Measurements from ENCODE around the gene ADGRV1. TPM values are rescaled to one million over a fixed set of nuclear protein-coding genes. Genes with fewer than 3 reads are reported as not detected.

ADGRV1 gene
- total and polyA plus RNA-seq, 2 donors (not counting 3 experiments of a cell fraction or from before 2014, with no cell fraction given), result 0.11 to 0.55 TPM

- no TSS peak for BruUV-seq (replicated peaks)
- Histone ChIP-seq H3K79me2 (ENCODE audit: control insufficient read depth, insufficient read depth, low read length) (no peaks in the 10 kb centered on the region), H3K4me2 (ENCODE audit: insufficient read depth, low read length) (no peak overlapping the region), H3K27ac (ENCODE audit: insufficient read depth, low read depth, low read length) (no peak overlapping the region), H3K36me3 (ENCODE audit: control insufficient read depth in 2 of 2, extremely low read depth in 1 of 2, insufficient read depth in 2 of 2, low read length in 2 of 2) (no peaks in the 10 kb centered on the region), H4K20me1 (replicated peaks; ENCODE audit: control insufficient read depth, extremely low read depth, insufficient read depth, low read length) (no peaks in the 10 kb centered on the region), H3K4me1 (ENCODE audit: control insufficient read depth, extremely low read depth, insufficient read depth, low read length) (no peaks in the 10 kb centered on the region), H3K9ac (replicated peaks; ENCODE audit: extremely low read depth, insufficient read depth, low read length) (no peak overlapping the region), H3K4me3 (replicated peaks in 1 of 3; ENCODE audit: insufficient read depth in 1 of 3, low read depth in 1 of 3, low read length in 3 of 3) (no peak overlapping the region), H2AFZ (ENCODE audit: low read depth, low read length) (no peak overlapping the region), H3K27me3 (ENCODE audit: control insufficient read depth in 2 of 2, insufficient read depth in 2 of 2, low read length in 2 of 2) (no peaks in the 10 kb centered on the region), H3K9me1 (replicated peaks; ENCODE audit: control insufficient read depth, extremely low read depth, insufficient read depth, low read length) (no peaks in the 10 kb centered on the region), H3K9me3 (replicated peaks; ENCODE audit: control insufficient read depth, insufficient read depth, low read length) (no peaks in the 10 kb centered on the region)
- dilution Hi-C loops (cut with MboI; ENCODE audit: extremely low pct_ligation_motif_present, low sequenced_read_pairs), result no loop called here
- TF ChIP-seq GATA2 (IDR thresholded peaks at IDR 0.05; ENCODE audit: insufficient read depth, insufficient read length, low read depth, low read length) (no peak), JUN (IDR thresholded peaks at IDR 0.05; ENCODE audit: borderline replicate concordance, insufficient read depth, insufficient read length, low read depth) (no peak), MYC (IDR thresholded peaks at IDR 0.05; ENCODE audit: low read depth, low read length) (no peak), EZH2 (IDR thresholded peaks at IDR 0.05; ENCODE audit: borderline replicate concordance, low read depth, low read length, severe bottlenecking) (no peak), POLR2AphosphoS5 (IDR thresholded peaks at IDR 0.05; ENCODE audit: insufficient read depth, low read depth, low read length) (no peak), MAX (IDR thresholded peaks at IDR 0.05; ENCODE audit: insufficient read depth, insufficient read length) (no peak), CTCF (IDR thresholded peaks at IDR 0.05; ENCODE audit: extremely low read depth in 1 of 2, insufficient read depth in 1 of 2, low read depth in 1 of 2, low read length in 2 of 2) (no peak), FOS (IDR thresholded peaks at IDR 0.05; ENCODE audit: borderline replicate concordance, insufficient read depth, low read length) (no peak), POLR2A (IDR thresholded peaks at IDR 0.05; ENCODE audit: low read depth, low read length) (no peak)
- no peak for FAIRE-seq
- ChIA-PET POLR2A (no interaction called here), CTCF (interaction anchor here (1.7 kb wide), 1 partner anchor 11 kb away, joined by 5 read pairs; no protein-coding TSS in a partner anchor)
- no peak for DNase-seq (ENCODE audit: low read depth, low spot score)
- intact Hi-C loops (cut with micrococcal nuclease), result no loop called here
Observed at GRCh38 chr5:91032125-91032524, 473.5 kb downstream of the ADGRV1 start.
